Thyroid gland (tissue), 4 donors: Measurements from ENCODE around the gene IRS2.

Experiments used
- CTCF ChIP-seq, 6 experiments: fragments of 200-600 bp in 3 of 6; fragments of 450-650 bp in 3 of 6; sonication (generic) in 3 of 6; IDR thresholded peaks; one replicate each; pipeline ENCODE4 v1.5.1; 2016 to 2019; ENCODE audit warnings: antibody characterized with exemption in 6 of 6, mild to moderate bottlenecking in 2 of 6, inconsistent platforms in 1 of 6, moderate library complexity in 1 of 6
- POLR2A ChIP-seq, 2 donors: fragments of 450-650 bp; IDR thresholded peaks; one replicate each; pipeline ENCODE4 v1.6.1; 2017; ENCODE audit warnings: antibody characterized with exemption in 2 of 2, mild to moderate bottlenecking in 2 of 2, moderate library complexity in 1 of 2

DNA sequence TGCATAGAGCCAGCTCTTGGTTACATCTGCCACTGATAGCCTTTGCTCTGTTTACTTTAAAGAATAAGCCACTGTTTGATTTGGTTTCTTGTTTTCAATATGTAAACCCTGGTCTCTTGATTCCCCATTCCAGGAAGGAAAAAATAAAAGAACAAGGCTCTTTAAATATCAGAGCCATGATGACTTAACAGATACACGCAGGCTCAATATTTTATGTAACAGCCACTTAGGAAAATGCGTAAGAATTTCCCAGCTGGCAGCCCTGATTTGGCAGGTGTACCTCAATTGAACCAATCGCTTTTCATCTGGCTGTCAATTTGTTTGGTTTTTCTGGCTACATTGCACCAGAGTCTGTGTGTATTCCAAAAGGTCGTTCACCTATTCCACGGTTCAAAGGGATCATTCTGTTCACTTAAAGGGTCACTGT, 65.6 kb downstream of the IRS2 start:
- no peak for TF ChIP-seq CTCF (IDR thresholded peaks at IDR 0.05)
- TF ChIP-seq POLR2A (IDR thresholded peaks at IDR 0.05) = no peak
